KMS-11 (cell line): ENCODE results near the gene LHX1.

ENCODE experiments used
- H2AFZ ChIP-seq: fragments of 200-600 bp; sonication (generic); 2 replicates; pipeline ENCODE4 v1.6.1; 2016; ENCODE audit warnings: antibody characterized with exemption, mixed run types, low read depth
- H3K27ac ChIP-seq: fragments of 200-600 bp; sonication (generic); 2 replicates; pipeline ENCODE4 v1.6.1; 2016; ENCODE audit warnings: mild to moderate bottlenecking, mixed run types
- H3K27me3 ChIP-seq: fragments of 200-600 bp; sonication (generic); 2 replicates; pipeline ENCODE4 v1.6.1; 2017; ENCODE audit warnings: mild to moderate bottlenecking, low read depth, mixed run types, moderate library complexity; ENCODE audit not compliant: insufficient read depth
- H3K36me3 ChIP-seq: fragments of 200-600 bp; sonication (generic); 2 replicates; pipeline ENCODE4 v1.6.1; 2017; ENCODE audit warnings: mild to moderate bottlenecking, mixed run types; ENCODE audit not compliant: insufficient read depth
- H3K4me1 ChIP-seq: fragments of 200-600 bp; sonication (generic); 2 replicates; pipeline ENCODE4 v1.6.1; 2016; ENCODE audit warnings: mild to moderate bottlenecking, low read depth, mixed run types; ENCODE audit not compliant: poor library complexity, severe bottlenecking
- H3K4me2 ChIP-seq: fragments of 200-600 bp; sonication (generic); 2 replicates; pipeline ENCODE4 v1.7.0; 2016; ENCODE audit warnings: mild to moderate bottlenecking, mixed run types
- H3K4me3 ChIP-seq: fragments of 200-600 bp; sonication (generic); IDR thresholded peaks from 2 replicates; pipeline ENCODE4 v1.6.1; 2017; ENCODE audit warnings: low read depth, low read length, mixed read lengths; ENCODE audit not compliant: insufficient read depth
- H3K79me2 ChIP-seq: fragments of 200-600 bp; sonication (generic); 2 replicates; pipeline ENCODE4 v1.6.1; 2016; ENCODE audit warnings: low read depth, mixed run types; ENCODE audit not compliant: insufficient read depth
- H3K9ac ChIP-seq: fragments of 200-600 bp; sonication (generic); 2 replicates; pipeline ENCODE4 v1.6.1; 2016; ENCODE audit warnings: mild to moderate bottlenecking, mixed run types
- H4K20me1 ChIP-seq: fragments of 200-600 bp; sonication (generic); 2 replicates; pipeline ENCODE4 v1.6.1; 2016; ENCODE audit warnings: mild to moderate bottlenecking, mixed run types; ENCODE audit not compliant: insufficient read depth
- CTCF ChIP-seq: fragments of 200-600 bp; sonication (generic); conservative IDR thresholded peaks from 2 replicates; pipeline ENCODE4 v1.6.1; 2017; ENCODE audit warnings: low read depth, mild to moderate bottlenecking, antibody characterized with exemption, low read length, moderate library complexity, mixed read lengths

LHX1 gene

GRCh38 chr17:36900160-36900512 lies 37.1 kb upstream of the LHX1 start:
- Histone ChIP-seq H3K4me2 (no peak overlapping the region), H3K79me2 (no peaks in the 10 kb centered on the region)

DNA sequence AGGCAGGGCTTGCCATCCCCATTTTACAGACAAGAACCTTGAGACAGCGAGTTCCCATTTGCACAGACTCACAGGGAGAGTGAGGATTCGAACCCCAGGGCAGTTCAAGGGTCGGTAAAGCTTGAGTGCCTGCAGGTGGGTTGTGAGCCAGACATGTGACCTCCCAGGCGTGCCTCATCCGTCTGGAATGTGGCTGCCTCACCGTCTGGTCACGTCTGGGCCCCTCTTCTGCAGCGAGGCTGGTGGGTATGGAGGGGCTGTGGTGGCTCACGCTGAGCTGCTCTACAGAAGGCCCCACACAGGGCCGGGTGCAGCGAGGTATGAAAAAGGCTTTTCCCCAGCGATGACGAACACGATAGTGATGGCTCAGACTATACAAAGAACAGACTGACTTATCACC lies 35.8 kb upstream of the LHX1 start:
- Histone ChIP-seq H3K27me3 (no peaks in the 10 kb centered on the region), H4K20me1 (no peaks in the 10 kb centered on the region), H3K9ac (no peak overlapping the region), H3K4me1 (no peaks in the 10 kb centered on the region), H2AFZ (no peak overlapping the region), H3K4me3 (no peak overlapping the region), H3K4me2 (no peak overlapping the region), H3K79me2 (no peaks in the 10 kb centered on the region), H3K27ac (no peak overlapping the region), H3K36me3 (no peaks in the 10 kb centered on the region)
- no peak for TF ChIP-seq CTCF

More at GRCh38 chr17:36900160-36900512, 37.1 kb upstream of the LHX1 start:
- H3K36me3 ChIP-seq, result no peaks in the 10 kb centered on the region
- H2AFZ ChIP-seq, result no peak overlapping the region
- no peaks in the 10 kb centered on the region for H3K4me1 ChIP-seq
- H3K4me3 ChIP-seq, result no peak overlapping the region
- no peak for TF ChIP-seq CTCF
- H3K9ac ChIP-seq, result no peak overlapping the region
- no peak overlapping the region for H3K27ac ChIP-seq
- H3K27me3 ChIP-seq, result no peaks in the 10 kb centered on the region
- H4K20me1 ChIP-seq, result no peaks in the 10 kb centered on the region

- no peak overlapping the region for H3K27ac ChIP-seq
- H3K36me3 ChIP-seq, result no peaks in the 10 kb centered on the region
- no peak for TF ChIP-seq CTCF
- no peak overlapping the region for H3K9ac ChIP-seq
- no peak overlapping the region for H2AFZ ChIP-seq
- H3K27me3 ChIP-seq, result no peaks in the 10 kb centered on the region
- H3K4me2 ChIP-seq, result no peak overlapping the region
- H3K4me1 ChIP-seq, result no peaks in the 10 kb centered on the region
- H4K20me1 ChIP-seq, result no peaks in the 10 kb centered on the region
- no peak overlapping the region for H3K4me3 ChIP-seq
- no peaks in the 10 kb centered on the region for H3K79me2 ChIP-seq
Observed at GRCh38 chr17:36907407-36907806, 29.9 kb upstream of the LHX1 start.

DNA sequence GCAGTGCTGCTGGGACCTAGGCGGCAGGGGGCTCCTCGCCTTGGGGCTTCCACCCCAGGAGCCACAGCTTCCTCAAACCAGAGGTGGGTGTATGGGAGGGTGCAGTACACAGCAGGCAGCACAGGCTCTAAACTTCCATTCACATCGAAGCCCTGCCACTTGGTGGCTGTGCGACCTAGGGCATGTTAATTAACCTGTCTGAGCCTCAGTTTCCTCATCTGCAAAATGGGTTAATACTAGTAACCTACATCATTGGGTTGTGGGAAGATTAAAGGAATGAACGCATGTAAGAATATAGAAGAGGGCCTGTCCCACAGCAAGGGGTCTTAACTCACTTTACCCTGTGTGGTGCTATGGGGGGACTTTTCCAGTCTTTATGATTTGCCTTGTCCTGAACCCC lies 26.8 kb upstream of the LHX1 start:
- no peak for TF ChIP-seq CTCF

DNA sequence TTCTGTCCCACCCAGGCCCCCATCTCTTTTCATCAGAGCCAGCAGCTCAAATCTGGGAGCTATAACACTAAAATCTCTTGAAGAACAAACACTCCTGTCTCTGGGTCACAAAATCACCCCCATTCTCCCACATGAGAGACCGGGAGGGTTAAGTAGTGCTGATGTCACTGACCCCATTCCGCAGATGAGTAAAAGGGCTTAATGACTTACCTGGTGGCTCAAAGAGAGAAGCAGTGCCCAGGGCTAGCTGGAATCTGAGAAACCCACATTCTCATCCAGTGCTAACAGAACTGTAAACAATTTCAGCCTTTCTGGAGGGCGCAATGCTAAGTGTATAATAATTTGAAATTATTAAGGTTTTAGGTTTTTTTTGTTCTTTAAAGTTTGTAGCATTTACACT lies 26.3 kb upstream of the LHX1 start:
- Histone ChIP-seq H3K4me2 (no peak overlapping the region), H3K79me2 (no peaks in the 10 kb centered on the region), H3K4me1 (no peaks in the 10 kb centered on the region), H3K9ac (no peak overlapping the region), H3K27me3 (no peaks in the 10 kb centered on the region), H2AFZ (no peak overlapping the region), H3K36me3 (no peaks in the 10 kb centered on the region), H3K27ac (no peak overlapping the region), H3K4me3 (no peak overlapping the region), H4K20me1 (no peaks in the 10 kb centered on the region)
- no peak for TF ChIP-seq CTCF

More for the DNA sequence above, 26.8 kb upstream of the LHX1 start:
- Histone ChIP-seq H3K36me3 (no peaks in the 10 kb centered on the region), H3K4me1 (no peaks in the 10 kb centered on the region), H3K4me3 (no peak overlapping the region), H3K79me2 (no peaks in the 10 kb centered on the region), H3K4me2 (no peak overlapping the region), H3K27me3 (no peaks in the 10 kb centered on the region), H4K20me1 (no peaks in the 10 kb centered on the region), H3K27ac (no peak overlapping the region), H2AFZ (no peak overlapping the region), H3K9ac (no peak overlapping the region)
